Globus pallidus (tissue), 1 donor: ENCODE measurements around the gene ZNF444.
"Not testable (repeated sequence)": the region's sequence is repeated elsewhere in the genome, so short reads cannot be mapped to it uniquely, and the experiment has no call there.

ENCODE experiments used
- DNase-seq: peaks from one replicate; pipeline ENCODE4 v3.0.0-alpha.2; 2015; ENCODE audit warnings: low spot score

The ZNF444 gene

GRCh38 chr19:56145698-56146097, 4.6 kb downstream of the ZNF444 start:
- DNase-seq: no peak

DNA sequence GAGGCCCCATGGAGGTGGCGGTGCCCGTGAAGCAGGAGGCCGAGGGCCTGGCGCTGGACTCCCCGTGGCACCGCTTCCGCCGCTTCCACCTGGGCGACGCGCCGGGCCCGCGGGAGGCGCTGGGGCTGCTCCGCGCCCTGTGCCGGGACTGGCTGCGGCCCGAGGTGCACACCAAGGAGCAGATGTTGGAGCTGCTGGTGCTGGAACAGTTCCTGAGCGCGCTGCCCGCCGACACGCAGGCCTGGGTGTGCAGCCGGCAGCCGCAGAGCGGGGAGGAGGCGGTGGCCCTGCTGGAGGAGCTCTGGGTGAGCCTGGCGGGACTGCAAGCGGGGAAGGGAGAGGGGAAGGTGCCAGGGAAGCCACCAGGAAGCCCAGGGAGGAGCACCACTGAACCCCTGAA, 5.8 kb downstream of the ZNF444 start:
- no peak for DNase-seq

GRCh38 chr19:56147307-56147706, 6.2 kb downstream of the ZNF444 start:
- DNase-seq: no peak

DNA sequence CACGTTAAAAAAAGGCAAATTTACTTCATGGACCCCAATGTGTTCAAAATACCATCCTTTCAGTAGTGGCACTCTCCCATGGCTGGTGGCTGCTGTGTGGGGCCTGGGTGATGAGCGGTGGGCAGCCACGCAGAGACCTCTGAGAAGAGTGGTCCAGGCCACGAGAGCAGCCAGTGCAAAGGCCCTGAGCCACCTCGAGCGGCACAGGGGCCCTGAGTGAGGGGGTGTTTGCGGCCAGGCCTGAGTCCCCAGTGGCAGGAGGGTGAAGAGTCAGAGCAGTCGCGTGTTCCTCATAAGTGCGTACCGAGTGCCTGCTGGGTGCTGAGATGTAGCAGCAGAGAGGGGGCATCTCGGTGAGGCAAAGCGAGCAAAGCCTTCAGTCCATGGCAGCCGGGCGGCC, 7.0 kb downstream of the ZNF444 start:
- DNase-seq: no peak

- DNase-seq: not testable (repeated sequence)
These were observed 8.0 kb downstream of the ZNF444 start for GRCh38 chr19:56148955-56149655.

GRCh38 chr19:56149656-56150038, 8.6 kb downstream of the ZNF444 start:
- DNase-seq: no peak

DNA sequence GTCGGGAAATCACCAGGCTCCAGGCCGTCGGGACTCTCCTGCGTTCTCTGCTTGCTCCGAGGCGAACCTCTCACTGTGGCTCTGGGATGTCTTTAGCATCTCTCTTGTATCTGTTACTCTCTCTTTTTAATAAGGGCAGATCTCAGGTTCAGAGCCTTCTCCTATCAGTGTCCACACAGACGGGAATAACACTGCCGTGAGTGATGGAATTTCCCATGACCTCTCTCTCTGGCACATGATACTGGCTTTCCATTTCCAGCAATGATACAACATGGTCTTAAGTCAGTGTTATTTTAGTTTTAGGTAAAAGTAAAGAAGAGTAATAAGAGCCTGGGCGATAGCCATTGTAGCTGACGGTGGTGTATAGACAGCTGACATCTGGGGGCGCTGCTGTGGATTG, 9.3 kb downstream of the ZNF444 start:
- no peak for DNase-seq

DNA sequence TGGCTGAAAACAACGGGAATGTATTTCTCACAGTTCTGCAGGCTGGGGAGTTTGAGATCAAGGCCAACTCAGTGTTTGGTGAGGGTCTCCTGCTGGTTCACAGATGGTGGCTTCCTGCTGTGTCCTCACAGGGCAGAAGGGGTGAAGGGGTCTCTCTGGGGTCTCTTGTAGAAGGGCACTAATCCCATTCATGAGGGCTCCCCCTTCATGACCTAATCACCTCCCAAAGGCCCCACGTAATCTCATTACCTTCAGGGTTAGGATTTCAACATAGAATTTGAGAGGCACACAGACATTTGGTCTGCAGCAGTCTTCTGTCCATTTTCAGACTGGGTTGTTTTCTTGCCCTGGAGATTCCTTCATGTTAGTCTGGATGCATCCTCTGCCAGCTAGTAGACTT, 11.6 kb downstream of the ZNF444 start:
- DNase-seq: no peak

DNA sequence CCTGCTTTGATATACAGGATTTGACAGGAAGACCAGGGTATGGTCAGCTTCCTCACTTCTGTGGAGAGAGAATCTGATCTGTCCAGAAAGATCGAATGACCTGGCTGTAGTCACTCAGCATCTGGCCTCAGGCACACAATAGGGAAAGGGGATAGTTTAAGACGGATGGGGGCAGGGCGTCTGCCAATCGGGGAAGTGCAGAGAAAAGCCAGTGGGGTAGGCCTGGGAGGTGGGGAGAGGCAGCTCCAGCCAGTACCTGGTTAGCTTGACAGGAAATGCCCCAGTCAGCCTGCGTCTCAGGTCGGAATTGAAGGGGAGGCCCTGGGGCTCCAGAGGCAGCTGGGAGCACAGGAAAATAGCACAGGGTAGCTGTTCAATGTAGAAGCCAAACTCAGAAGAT, 12.4 kb downstream of the ZNF444 start:
- no peak for DNase-seq

GRCh38 chr19:56155124-56155687, 14.1 kb downstream of the ZNF444 start:
- DNase-seq: no peak

GRCh38 chr19:56156768-56157167, 15.7 kb downstream of the ZNF444 start:
- DNase-seq: no peak

GRCh38 chr19:56158170-56158757, 17.2 kb downstream of the ZNF444 start:
- DNase-seq: no peak

DNA sequence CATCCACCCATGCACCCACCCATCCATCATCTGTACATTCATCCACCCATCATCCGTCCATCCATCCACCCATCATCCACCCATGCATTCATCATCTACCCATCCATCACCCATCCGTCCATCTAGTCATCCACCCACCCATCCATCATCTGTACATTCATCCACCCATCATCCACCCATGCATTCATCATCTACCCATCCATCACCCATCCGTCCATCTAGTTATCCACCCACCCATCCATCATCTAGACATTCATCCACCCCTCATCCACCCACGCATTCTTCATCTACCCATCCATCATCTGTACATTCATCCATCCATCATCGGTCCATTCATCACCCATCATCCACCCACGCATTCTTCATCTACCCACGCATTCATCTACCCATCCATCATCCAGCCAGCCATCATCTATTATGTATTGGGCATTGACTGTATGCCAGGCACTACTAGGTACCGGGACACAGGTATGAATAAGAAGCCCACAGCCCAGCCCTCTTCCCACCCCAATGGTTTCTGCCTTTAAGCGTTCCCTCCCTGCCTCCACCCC, 18.0 kb downstream of the ZNF444 start:
- no peak for DNase-seq

GRCh38 chr19:56159622-56160271, 18.7 kb downstream of the ZNF444 start:
- no peak for DNase-seq

DNA sequence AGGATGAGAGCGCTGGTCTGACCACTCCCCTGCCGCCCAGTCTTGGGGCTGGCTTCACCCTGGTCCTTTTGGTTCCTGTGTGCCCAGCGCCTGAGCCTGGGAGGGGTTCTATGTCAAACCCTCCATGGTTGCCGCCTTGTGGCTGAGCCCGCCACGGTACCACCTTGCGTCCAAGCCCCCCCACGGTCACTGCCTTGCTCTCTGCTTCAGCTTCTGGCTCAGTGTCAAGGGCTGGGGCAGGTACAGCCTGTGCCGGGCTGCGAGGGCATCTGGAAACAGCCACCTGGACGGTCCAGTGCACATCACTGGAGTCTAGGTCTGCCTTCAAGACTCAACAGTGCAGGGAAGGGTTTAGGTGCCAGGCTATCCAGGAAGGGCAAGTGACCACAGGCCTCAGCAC, 20.4 kb downstream of the ZNF444 start:
- DNase-seq: no peak

GRCh38 chr19:56162258-56162657, 21.2 kb downstream of the ZNF444 start:
- no peak for DNase-seq

GRCh38 chr19:56163097-56163496, 22.0 kb downstream of the ZNF444 start:
- no peak for DNase-seq

DNA sequence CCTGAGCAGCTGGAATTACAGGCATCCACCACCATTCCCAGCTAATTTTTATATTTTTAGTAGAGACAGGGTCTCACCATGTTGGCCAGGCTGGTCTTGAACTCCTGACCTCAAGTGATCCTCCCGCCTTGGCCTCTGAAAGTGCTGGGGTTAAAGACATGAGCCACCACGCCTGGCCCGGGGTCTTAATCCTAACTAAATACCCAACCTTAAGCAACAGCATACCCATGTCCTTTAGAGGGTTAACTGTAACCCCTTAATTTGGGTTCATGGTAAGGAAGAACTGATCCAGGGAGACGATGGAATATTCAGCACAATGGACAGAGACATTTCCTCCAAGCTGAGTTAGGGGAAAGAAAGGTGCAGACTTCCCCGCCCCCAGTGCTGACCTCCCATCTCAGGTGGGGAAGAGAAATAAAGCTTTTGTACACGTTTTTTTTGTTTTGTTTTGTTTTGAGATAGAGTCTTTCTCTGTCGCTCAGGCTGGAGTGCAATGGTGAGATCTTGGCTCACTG, 26.0 kb downstream of the ZNF444 start:
- no peak for DNase-seq

- no peak for DNase-seq
These were observed 29.2 kb downstream of the ZNF444 start for GRCh38 chr19:56170261-56170660.

GRCh38 chr19:56174086-56174485, 33.0 kb downstream of the ZNF444 start:
- no peak for DNase-seq

- no peak for DNase-seq
These were observed 33.5 kb downstream of the ZNF444 start for GRCh38 chr19:56174550-56174949.

DNA sequence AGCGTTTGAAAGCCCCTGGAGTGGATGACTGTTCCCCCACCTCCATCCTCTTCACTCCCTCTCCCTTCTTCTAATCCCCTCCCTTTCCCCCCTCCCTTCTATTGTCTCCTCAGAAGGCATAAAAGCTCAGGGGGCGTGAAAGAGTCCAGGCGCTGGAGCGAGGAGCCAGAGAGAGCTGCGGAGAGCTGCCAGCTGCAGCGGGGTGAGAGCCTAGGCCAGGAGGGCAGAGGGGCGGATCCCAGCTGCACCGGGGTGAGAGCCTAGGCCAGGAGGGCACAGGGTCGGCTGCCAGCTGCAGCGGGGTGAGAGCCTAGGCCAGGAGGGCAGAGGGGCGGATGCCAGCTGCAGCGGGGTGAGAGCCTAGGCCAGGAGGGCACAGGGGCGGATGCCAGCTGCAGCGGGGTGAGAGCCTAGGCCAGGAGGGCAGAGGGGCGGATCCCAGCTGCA, 34.8 kb downstream of the ZNF444 start, which contains the start of gene GALP:
Gene GALP (plus strand): TSS at position 148 of the 447 bp plus-strand sequence. CDS start 1,101 bp downstream, outside the sequence.
- not testable (repeated sequence) for DNase-seq
